Measurements from ENCODE around the gene ABLIM1.

GRCh38 chr10:114458216-114458920, 199.7 kb downstream of the ABLIM1 start:
- TF ChIP-seq CTCF (conservative IDR thresholded peaks at IDR 0.05 in 1 of 2, IDR thresholded peaks at IDR 0.05 in 1 of 2; ENCODE audit: low read depth in 1 of 2, low read length in 2 of 2) (no peak), EZH2 (IDR thresholded peaks at IDR 0.05; ENCODE audit: low read length, missing control alignments) (no peak)

Measured in fibroblast of lung (primary cell).